OCI-LY1 (cell line): ENCODE results near the gene RPLP2.
A peak's percentile ranks its signal among the peaks of the same experiment; 100 is the strongest.

ENCODE experiments used
- H2AFZ ChIP-seq: fragments of 200-600 bp; sonication (generic), shearing (Covaris generic); 2 replicates; pipeline ENCODE4 v1.6.0; 2014; ENCODE audit warnings: antibody characterized with exemption, mild to moderate bottlenecking, low read length
- H3F3A ChIP-seq: fragments of 200-600 bp; sonication (generic), shearing (Covaris generic); 2 replicates; pipeline ENCODE4 v1.6.0; 2014; ENCODE audit warnings: mild to moderate bottlenecking, antibody characterized with exemption, low read length, moderate library complexity; ENCODE audit not compliant: insufficient read depth
- H3K27ac ChIP-seq: fragments of 200-600 bp; sonication (generic); 2 replicates; pipeline ENCODE4 v1.5.1; 2014; ENCODE audit warnings: low read length, mixed run types, mild to moderate bottlenecking, low read depth; ENCODE audit not compliant: poor library complexity, severe bottlenecking
- H3K27me3 ChIP-seq: fragments of 200-600 bp; sonication (generic); 2 replicates; pipeline ENCODE4 v1.6.0; 2014; ENCODE audit warnings: antibody characterized with exemption, mild to moderate bottlenecking, low read length, moderate library complexity; ENCODE audit not compliant: insufficient read depth
- H3K36me3 ChIP-seq: fragments of 200-600 bp; sonication (generic); 2 replicates; pipeline ENCODE4 v1.6.1; 2014; ENCODE audit warnings: mild to moderate bottlenecking, antibody characterized with exemption, low read length, moderate library complexity, mixed read lengths; ENCODE audit not compliant: insufficient read depth
- H3K4me1 ChIP-seq: fragments of 200-600 bp; sonication (generic); 2 replicates; pipeline ENCODE4 v1.5.1; 2014; ENCODE audit warnings: mild to moderate bottlenecking, low read length, moderate library complexity; ENCODE audit not compliant: insufficient read depth, severe bottlenecking
- H3K4me2 ChIP-seq: fragments of 200-600 bp; sonication (generic), shearing (Covaris generic); 2 replicates; pipeline ENCODE4 v1.6.1; 2014; ENCODE audit warnings: low read length
- H3K4me3 ChIP-seq: fragments of 200-600 bp; sonication (generic); 2 replicates; pipeline ENCODE4 v1.5.1; 2014; ENCODE audit warnings: low read length, low read depth, mild to moderate bottlenecking, mixed read lengths; ENCODE audit not compliant: poor library complexity, severe bottlenecking
- H3K79me2 ChIP-seq: fragments of 200-600 bp; shearing (Covaris generic); 2 replicates; pipeline ENCODE4 v1.6.1; 2016; ENCODE audit warnings: mixed run types, low read length, mixed read lengths; ENCODE audit not compliant: insufficient read depth
- H3K9ac ChIP-seq: fragments of 200-600 bp; sonication (generic), shearing (Covaris generic); 2 replicates; pipeline ENCODE4 v1.6.1; 2014; ENCODE audit warnings: mild to moderate bottlenecking, low read length, mixed read lengths
- H3K9me2 ChIP-seq: fragments of 200-600 bp; sonication (generic), shearing (Covaris generic); 2 replicates; pipeline ENCODE4 v1.6.1; 2014; ENCODE audit warnings: low read depth, mild to moderate bottlenecking, low read length, mixed read lengths
- H3K9me3 ChIP-seq: fragments of 200-600 bp; shearing (Covaris generic); 2 replicates; pipeline ENCODE4 v1.6.1; 2014; ENCODE audit warnings: low read length, mixed read lengths
- H4K20me1 ChIP-seq: fragments of 200-600 bp; sonication (generic), shearing (Covaris generic); 2 replicates; pipeline ENCODE4 v1.6.0; 2016; ENCODE audit warnings: mild to moderate bottlenecking, low read length; ENCODE audit not compliant: insufficient read depth
- EZH2 ChIP-seq: fragments of 200-600 bp; sonication (generic), shearing (Covaris generic); IDR thresholded peaks from 2 replicates; pipeline ENCODE4 v1.8.0; 2017; ENCODE audit warnings: borderline replicate concordance, mixed run types, mild to moderate bottlenecking, antibody characterized with exemption, low read length, moderate library complexity, mixed read lengths
- TF ChIP-seq, protein P1 (sequence below): fragments of 200-600 bp; sonication (generic), shearing (Covaris generic); IDR thresholded peaks from 2 replicates; pipeline ENCODE4 v1.5.1; 2017; ENCODE audit warnings: mild to moderate bottlenecking, antibody characterized with exemption, low read length, moderate library complexity, mixed read lengths

RPLP2 gene

DNA sequence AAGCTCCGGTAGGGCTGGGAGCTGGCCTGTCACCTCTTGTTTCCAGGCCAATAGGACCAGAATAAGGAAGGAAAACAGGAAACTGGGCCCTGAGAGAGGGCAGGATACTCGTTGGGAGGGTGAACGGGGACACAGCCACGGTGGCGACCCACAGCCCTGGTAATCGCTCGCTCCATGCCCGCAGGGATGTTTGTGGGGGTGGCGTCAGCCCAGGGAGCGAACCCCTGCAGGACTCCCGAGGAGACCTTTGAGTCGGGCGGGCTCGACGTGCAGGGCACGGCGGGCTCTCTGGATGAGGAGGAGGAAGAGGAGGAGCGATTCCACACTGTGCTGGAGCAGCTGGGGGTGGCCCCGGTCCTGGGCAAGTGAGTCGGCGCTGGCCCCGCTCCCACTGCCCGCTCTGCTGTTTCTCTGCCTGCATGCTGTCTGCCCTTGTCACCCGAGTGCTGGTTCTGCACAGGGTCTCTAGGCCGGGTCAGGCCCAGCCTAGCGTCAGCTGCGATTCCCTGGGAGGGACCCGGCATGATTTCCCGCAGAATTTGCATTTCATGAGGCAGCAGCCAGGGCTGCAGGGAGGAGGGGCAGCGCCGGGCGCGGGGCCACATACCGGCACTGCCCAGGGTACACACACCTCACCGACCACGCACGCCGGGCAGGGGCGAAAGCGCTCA, 19.5 kb downstream of the RPLP2 start:
- Histone ChIP-seq H3K4me1 (peaks cover 31% of the 10 kb centered on the region), H3K27me3 (peaks cover 22% of the 10 kb centered on the region), H2AFZ (no peak overlapping the region), H4K20me1 (no peaks in the 10 kb centered on the region), H3K4me3 (peak overlapping the region; percentile 47), H3F3A (no peaks in the 10 kb centered on the region), H3K9me2 (no peaks in the 10 kb centered on the region), H3K36me3 (peaks cover 14% of the 10 kb centered on the region), H3K9ac (no peak overlapping the region), H3K4me2 (peak overlapping the region; percentile 70), H3K9me3 (no peaks in the 10 kb centered on the region), H3K27ac (no peak overlapping the region), H3K79me2 (no peaks in the 10 kb centered on the region)
- TF ChIP-seq EZH2: no peak
- TF ChIP-seq, protein P1, sequence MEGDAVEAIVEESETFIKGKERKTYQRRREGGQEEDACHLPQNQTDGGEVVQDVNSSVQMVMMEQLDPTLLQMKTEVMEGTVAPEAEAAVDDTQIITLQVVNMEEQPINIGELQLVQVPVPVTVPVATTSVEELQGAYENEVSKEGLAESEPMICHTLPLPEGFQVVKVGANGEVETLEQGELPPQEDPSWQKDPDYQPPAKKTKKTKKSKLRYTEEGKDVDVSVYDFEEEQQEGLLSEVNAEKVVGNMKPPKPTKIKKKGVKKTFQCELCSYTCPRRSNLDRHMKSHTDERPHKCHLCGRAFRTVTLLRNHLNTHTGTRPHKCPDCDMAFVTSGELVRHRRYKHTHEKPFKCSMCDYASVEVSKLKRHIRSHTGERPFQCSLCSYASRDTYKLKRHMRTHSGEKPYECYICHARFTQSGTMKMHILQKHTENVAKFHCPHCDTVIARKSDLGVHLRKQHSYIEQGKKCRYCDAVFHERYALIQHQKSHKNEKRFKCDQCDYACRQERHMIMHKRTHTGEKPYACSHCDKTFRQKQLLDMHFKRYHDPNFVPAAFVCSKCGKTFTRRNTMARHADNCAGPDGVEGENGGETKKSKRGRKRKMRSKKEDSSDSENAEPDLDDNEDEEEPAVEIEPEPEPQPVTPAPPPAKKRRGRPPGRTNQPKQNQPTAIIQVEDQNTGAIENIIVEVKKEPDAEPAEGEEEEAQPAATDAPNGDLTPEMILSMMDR: no peak

DNA sequence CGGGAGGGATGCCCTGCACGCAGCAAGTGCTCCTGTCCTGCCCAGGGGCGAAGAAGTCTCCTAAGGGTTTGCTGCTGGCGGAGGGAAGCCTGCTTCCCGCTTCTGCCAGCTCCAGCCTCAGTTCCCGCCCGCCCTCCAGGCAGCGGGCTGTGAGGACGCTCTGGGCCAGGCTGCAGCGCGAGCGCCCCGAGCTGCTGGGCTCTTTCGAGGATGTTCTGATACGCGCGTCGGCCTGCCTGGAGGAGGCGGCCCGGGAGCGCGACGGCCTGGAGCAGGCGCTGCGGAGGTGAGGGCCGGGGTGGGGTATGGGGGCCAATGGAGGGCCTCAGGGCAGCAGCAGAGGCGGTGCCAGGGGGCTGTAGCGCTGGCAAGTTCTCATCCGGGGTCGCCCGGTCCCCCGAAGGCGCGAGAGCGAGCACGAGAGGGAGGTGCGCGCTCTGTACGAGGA, 20.1 kb downstream of the RPLP2 start:
- Histone ChIP-seq H3K4me3 (peak overlapping the region; percentile 47), H3K79me2 (no peaks in the 10 kb centered on the region), H3F3A (no peaks in the 10 kb centered on the region), H2AFZ (no peak overlapping the region), H3K4me1 (peaks cover 31% of the 10 kb centered on the region), H4K20me1 (no peaks in the 10 kb centered on the region), H3K9me3 (no peaks in the 10 kb centered on the region), H3K27me3 (peaks cover 22% of the 10 kb centered on the region), H3K4me2 (peak overlapping the region; percentile 70), H3K27ac (no peak overlapping the region), H3K9ac (no peak overlapping the region), H3K9me2 (no peaks in the 10 kb centered on the region), H3K36me3 (peaks cover 10% of the 10 kb centered on the region)
- TF ChIP-seq, protein P1: no peak
- no peak for TF ChIP-seq EZH2

DNA sequence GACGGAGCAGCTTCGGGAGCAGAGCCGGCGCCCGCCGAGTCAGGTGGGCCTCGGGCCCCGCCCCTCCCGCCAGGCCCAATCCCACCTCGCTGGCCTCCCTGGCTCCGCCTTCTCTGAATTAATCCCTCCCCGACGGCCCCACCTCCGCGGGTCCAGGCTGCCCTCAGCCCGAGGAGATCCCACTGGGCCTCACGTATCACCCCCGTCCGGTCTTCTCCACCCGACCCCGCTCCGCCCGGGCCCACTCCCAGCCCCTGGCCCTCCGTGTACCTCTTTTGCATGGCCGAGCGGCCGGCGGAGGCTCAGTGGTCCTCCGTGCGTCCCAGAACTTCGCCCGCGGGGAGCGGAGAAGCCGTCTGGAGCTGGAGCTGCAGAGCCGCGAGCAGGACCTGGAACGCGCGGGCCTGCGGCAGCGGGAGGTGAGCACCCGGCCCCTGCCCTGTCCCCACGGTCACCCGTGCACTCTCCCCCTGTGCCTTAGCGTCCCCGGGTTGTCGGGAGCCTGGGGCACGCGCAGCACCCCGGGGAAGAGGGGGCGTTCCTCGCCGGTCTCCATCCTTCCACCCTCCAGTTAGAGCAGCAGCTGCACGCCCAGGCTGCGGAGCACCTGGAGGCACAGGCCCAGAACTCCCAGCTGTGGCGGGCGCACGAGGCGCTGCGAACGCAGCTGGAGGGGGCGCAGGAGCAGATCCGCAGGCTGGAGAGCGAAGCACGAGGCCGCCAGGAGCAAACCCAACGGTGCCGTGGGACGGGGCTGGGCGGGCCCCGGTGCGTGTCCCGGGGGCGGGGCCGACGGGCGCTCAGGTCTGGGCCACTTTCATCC, 20.7 kb downstream of the RPLP2 start:
- Histone ChIP-seq H3K4me2 (peak overlapping the region; percentile 70), H3K27me3 (peaks cover 22% of the 10 kb centered on the region), H3K79me2 (no peaks in the 10 kb centered on the region), H3F3A (no peaks in the 10 kb centered on the region), H4K20me1 (no peaks in the 10 kb centered on the region), H3K9me3 (no peaks in the 10 kb centered on the region), H3K9ac (no peak overlapping the region), H3K4me3 (peak overlapping the region; percentile 47), H3K36me3 (peaks cover 3% of the 10 kb centered on the region), H3K27ac (no peak overlapping the region), H3K9me2 (no peaks in the 10 kb centered on the region), H2AFZ (no peak overlapping the region), H3K4me1 (peaks cover 31% of the 10 kb centered on the region)
- TF ChIP-seq EZH2: no peak
- TF ChIP-seq, protein P1: no peak
